Epithelial cell of proximal tubule (primary cell): ENCODE measurements around the gene ZSCAN2. TPM values are rescaled to one million over a fixed set of nuclear protein-coding genes. Genes with fewer than 3 reads are reported as not detected.

ENCODE experiments used
- DNase-seq: peaks from one replicate; pipeline ENCODE4 v3.0.0-alpha.2; 2011; ENCODE audit warnings: low read depth
- H3K4me3 ChIP-seq: 2 replicates; pipeline ENCODE4 v1.5.1; 2011; ENCODE audit warnings: low read depth, mild to moderate bottlenecking, low read length
- total RNA-seq: library from RNA; depleted of rRNA; stranded (reverse); fragments of >200 nt; gene quantifications from 2 replicates; pipeline ENCODE4 v1.2.3, GENCODE V29; 2015
- TF ChIP-seq, protein P1 (sequence below): conservative IDR thresholded peaks from 2 replicates; pipeline ENCODE4 v1.5.1; 2012; ENCODE audit warnings: low read depth, mild to moderate bottlenecking, low read length

ZSCAN2 gene
- total RNA-seq, 1 donor from 2014 or later, result 34.0 TPM

DNA sequence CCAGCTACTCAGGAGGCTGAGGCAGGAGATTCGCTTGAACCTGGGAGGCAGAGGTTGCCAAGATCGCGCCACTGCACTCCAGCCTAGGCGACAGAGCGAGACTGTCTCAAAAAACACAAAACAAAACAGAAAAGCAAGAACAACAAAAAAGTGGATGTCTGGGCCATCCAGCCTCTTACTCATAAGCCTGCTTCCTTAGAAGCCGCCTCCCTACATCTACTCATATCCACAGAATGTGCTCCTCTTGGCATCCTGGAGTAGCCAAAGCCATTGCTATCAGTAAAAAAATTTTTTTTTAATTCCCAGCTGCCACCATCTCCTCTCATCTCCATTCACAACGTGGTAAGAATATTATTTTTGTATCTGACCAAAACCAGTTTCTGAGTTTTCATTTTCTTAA is 10.8 kb downstream of the ZSCAN2 start:
- TF ChIP-seq, protein P1, sequence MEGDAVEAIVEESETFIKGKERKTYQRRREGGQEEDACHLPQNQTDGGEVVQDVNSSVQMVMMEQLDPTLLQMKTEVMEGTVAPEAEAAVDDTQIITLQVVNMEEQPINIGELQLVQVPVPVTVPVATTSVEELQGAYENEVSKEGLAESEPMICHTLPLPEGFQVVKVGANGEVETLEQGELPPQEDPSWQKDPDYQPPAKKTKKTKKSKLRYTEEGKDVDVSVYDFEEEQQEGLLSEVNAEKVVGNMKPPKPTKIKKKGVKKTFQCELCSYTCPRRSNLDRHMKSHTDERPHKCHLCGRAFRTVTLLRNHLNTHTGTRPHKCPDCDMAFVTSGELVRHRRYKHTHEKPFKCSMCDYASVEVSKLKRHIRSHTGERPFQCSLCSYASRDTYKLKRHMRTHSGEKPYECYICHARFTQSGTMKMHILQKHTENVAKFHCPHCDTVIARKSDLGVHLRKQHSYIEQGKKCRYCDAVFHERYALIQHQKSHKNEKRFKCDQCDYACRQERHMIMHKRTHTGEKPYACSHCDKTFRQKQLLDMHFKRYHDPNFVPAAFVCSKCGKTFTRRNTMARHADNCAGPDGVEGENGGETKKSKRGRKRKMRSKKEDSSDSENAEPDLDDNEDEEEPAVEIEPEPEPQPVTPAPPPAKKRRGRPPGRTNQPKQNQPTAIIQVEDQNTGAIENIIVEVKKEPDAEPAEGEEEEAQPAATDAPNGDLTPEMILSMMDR, result no peak
- DNase-seq, result no peak
- H3K4me3 ChIP-seq, result no peak overlapping the region

- DNase-seq, result no peak
- H3K4me3 ChIP-seq, result no peak overlapping the region
- TF ChIP-seq, protein P1, result no peak
Measured at GRCh38 chr15:84616235-84616634, 15.4 kb downstream of the ZSCAN2 start.

DNA sequence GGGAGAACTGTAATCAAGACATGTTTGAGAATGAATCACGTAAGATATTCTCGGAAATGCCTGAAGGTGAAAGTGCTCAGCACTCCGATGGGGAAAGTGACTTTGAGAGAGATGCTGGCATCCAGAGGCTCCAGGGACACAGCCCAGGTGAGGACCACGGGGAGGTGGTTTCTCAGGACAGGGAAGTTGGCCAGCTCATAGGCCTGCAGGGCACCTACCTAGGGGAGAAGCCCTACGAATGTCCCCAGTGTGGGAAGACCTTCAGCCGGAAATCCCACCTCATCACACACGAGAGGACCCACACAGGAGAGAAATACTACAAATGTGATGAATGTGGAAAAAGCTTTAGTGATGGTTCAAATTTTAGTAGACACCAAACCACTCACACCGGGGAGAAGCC is 19.8 kb downstream of the ZSCAN2 start:
- no peak overlapping the region for H3K4me3 ChIP-seq
- TF ChIP-seq, protein P1, result no peak
- DNase-seq, result no peak

DNA sequence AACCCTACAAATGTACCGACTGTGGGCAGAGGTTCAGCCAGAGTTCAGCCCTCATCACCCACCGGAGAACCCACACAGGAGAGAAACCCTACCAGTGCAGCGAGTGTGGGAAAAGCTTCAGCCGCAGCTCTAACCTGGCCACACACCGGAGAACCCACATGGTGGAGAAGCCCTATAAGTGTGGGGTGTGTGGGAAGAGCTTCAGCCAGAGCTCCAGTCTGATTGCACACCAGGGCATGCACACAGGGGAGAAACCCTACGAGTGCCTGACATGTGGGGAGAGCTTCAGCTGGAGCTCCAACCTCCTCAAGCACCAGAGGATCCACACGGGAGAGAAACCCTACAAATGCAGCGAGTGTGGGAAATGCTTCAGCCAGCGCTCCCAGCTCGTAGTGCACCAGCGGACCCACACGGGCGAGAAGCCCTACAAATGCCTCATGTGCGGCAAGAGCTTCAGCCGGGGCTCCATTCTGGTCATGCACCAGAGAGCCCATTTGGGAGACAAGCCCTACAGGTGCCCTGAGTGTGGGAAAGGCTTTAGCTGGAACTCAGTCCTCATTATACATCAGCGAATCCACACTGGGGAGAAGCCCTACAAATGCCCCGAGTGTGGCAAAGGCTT is 20.7 kb downstream of the ZSCAN2 start:
- TF ChIP-seq, protein P1, result no peak
- no peak overlapping the region for H3K4me3 ChIP-seq
- DNase-seq, result no peak

DNA sequence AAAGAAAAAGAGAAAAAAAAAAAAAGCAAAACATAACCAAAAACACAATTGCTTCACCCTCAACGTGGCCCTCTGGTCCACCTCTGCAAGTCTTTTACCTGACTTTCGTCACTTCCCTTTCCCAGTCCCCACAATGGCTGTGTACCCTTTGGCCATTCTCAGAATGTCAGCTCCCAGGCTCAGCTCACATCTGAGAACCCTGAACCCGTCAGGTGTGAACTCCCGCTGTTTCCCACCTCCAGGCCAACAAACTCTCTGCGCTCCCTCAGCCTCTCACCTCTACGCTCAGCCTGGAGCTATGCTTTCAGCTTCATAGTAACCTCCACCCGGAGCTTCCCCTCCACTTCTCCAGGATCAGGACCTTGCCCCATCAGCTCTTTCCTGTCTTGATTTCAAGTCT is 23.6 kb downstream of the ZSCAN2 start:
- TF ChIP-seq, protein P1, result no peak
- no peak overlapping the region for H3K4me3 ChIP-seq
- no peak for DNase-seq

DNA sequence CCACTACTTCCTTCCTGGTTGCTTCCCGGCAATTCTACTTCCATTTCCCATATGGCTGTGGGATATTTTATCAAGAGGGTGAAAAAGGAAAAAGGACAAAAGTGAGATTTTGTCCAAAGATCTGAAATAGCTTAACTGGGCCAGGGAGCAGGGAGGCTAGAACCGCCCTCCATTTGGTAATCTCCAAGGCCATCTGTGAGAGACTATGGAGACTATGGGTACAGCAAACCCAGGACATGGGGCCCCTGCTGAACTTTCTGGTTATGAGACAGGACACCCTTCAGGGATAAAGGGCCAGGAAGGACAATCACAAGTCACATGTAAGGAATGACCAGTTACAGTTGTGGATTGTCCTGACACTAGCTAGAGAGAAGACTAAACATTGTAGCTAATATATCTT is 24.3 kb downstream of the ZSCAN2 start:
- DNase-seq, result no peak
- TF ChIP-seq, protein P1, result no peak
- H3K4me3 ChIP-seq, result no peak overlapping the region

DNA sequence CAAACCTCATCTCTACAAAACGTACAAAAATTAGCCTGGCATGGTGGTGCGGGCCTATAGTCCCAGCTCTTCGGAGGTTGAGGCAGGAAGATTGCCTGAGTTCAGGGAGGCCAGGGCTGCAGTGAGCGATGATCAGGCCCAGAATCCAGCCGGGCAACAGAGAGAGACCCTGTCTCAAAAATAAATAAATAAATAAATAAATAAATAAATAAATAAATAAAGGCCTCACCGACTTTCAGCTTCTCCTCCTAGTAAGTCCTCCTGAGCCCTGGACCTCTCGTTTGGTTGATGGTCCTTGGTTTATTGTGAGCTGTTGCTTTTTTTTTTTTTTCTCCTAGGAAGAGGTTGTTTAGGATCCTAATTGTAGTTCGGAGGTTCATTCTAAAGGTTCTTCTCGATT is 28.2 kb downstream of the ZSCAN2 start:
- DNase-seq, result no peak
- TF ChIP-seq, protein P1, result no peak
- no peak overlapping the region for H3K4me3 ChIP-seq
